IPS-15b (cell line): ENCODE results near the gene GNG7.
A peak's percentile ranks its signal among the peaks of the same experiment; 100 is the strongest.

Experiments
- H3K27me3 ChIP-seq: one replicate; pipeline ENCODE4 v1.6.1; 2013; ENCODE audit warnings: low read length; ENCODE audit not compliant: control insufficient read depth, insufficient read depth
- H3K36me3 ChIP-seq: one replicate; pipeline ENCODE4 v1.6.1; 2013; ENCODE audit warnings: low read length; ENCODE audit not compliant: control insufficient read depth, insufficient read depth
- H3K4me1 ChIP-seq: one replicate; pipeline ENCODE4 v1.6.1; 2013; ENCODE audit warnings: mild to moderate bottlenecking, low read length; ENCODE audit not compliant: control insufficient read depth, insufficient read depth
- H3K4me3 ChIP-seq: one replicate; pipeline ENCODE4 v1.5.1; 2013; ENCODE audit warnings: low read depth, low read length
- H3K9ac ChIP-seq: one replicate; pipeline ENCODE4 v1.6.1; 2013; ENCODE audit warnings: low read depth, mild to moderate bottlenecking, low read length
- H3K9me3 ChIP-seq: one replicate; pipeline ENCODE4 v1.6.1; 2013; ENCODE audit warnings: mild to moderate bottlenecking, low read length; ENCODE audit not compliant: control insufficient read depth, insufficient read depth

The GNG7 gene

DNA sequence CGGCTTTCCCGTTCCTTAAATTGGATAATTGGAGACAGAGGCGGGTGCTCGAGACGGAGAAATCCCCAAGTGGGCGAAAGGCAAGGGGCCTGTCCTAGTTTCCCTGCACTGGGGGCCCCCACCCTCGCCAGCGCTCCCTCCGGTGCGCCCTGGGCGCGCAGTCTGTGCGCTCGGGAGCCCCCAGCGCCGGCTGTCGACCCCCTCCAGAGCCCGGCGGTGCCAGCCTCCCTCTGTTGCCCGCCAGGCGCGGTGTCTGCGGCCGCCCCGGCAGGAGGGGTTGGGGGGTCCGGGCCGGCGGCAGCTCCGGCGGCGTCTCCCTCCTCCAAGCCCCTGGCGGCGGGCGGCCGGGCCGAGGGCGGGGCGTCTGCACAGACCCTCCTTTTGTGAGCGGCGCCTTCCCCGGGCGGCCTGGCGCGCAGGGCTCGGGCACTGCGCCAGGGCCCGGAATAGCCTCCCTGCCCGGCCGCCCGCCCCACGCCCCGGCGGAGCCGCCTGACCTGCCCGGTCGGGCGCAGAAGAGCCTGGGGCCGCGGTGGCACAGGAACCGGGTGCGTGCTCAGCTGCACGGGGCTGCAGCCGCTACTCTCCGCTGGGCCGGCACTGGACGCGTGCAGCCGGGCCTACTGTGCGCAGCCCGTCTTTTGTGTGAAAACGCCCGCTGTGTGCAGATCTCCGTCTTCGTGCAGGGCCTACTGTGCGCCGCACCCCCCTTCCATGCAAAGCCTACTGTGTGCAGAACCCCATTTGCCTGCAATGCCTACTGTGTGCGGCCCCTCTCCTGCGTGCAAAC lies 213.4 kb downstream of the GNG7 start:
- Histone ChIP-seq H3K9me3 (no peaks in the 10 kb centered on the region), H3K9ac (no peak overlapping the region), H3K27me3 (peaks cover 40% of the 10 kb centered on the region), H3K36me3 (no peaks in the 10 kb centered on the region), H3K4me3 (peak overlapping the region; percentile 58), H3K4me1 (peaks cover 4% of the 10 kb centered on the region)

DNA sequence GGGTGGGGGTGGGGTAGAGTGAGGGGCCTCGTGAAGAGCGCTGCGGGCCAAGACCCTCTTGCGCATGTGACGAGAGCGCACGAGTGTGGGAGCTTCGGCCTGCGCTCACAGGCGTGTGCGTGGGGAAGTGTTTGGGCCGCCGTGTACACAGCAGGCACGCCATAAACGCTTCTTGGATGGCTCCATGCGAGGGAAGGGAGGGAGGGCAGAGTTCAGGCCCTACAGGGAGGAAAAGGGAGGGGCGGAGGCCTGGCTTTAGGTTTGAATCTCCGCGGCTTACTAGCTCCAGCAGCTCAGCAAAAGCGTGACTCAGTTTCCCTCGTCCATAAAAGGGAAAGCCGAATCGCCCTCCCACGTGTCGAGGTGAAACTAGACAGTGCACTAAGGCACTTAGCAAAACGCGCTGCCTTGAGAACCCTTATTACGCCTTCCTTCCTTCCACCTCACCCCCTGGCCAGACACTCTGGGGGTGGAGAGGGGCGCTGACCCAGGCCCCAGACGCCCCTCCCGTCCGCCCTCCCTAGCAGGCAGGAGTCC lies 214.0 kb downstream of the GNG7 start:
- peaks cover 4% of the 10 kb centered on the region for H3K4me1 ChIP-seq
- H3K9ac ChIP-seq: no peak overlapping the region
- no peaks in the 10 kb centered on the region for H3K9me3 ChIP-seq
- peaks cover 39% of the 10 kb centered on the region for H3K27me3 ChIP-seq
- H3K4me3 ChIP-seq: peak overlapping the region; percentile 58
- no peaks in the 10 kb centered on the region for H3K36me3 ChIP-seq

DNA sequence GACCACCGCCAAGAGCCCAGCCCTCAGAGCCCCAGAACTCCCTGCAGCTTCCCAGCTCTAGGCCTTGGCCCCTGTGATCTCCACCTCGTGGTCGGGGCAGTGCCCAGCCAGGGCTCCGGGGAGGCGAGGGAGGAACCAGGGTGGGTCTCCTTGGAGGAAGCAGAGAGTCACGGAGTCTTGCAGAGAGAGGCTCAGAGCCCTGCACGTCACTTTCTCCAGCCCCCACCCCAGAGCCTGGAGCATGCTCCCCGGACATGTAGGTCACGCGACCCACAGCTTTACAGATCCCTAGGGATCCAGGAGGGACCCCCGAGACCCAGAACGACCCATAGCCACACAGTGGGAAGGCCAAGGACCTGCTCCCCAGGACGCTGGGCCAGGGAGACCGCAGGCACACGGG lies 214.7 kb downstream of the GNG7 start:
- peaks cover 38% of the 10 kb centered on the region for H3K27me3 ChIP-seq
- H3K9me3 ChIP-seq: no peaks in the 10 kb centered on the region
- H3K9ac ChIP-seq: no peak overlapping the region
- peak overlapping the region; percentile 58 for H3K4me3 ChIP-seq
- H3K36me3 ChIP-seq: no peaks in the 10 kb centered on the region
- H3K4me1 ChIP-seq: peaks cover 4% of the 10 kb centered on the region

DNA sequence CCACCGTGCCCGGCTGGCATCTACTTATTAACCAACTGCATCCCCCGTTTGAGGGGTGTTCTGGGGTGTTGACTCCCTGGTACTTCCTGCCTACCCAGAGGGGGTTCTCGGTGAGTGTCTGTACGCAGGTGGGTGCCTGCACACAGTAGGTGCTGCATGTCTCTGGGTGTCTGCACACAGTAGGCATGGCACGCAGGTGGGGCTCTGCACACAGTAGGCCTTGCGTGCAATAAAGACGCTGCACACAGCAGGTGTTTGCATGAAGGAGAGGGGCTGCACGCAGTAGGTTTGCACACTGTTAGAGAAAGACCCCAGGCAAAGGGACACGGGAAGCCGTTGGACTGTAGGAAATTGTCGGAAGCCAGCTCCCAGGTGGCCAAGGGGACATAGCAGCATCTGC lies 215.4 kb downstream of the GNG7 start:
- no peak overlapping the region for H3K9ac ChIP-seq
- H3K4me3 ChIP-seq: no peak overlapping the region
- no peaks in the 10 kb centered on the region for H3K36me3 ChIP-seq
- H3K9me3 ChIP-seq: no peaks in the 10 kb centered on the region
- peaks cover 35% of the 10 kb centered on the region for H3K27me3 ChIP-seq
- peaks cover 4% of the 10 kb centered on the region for H3K4me1 ChIP-seq

DNA sequence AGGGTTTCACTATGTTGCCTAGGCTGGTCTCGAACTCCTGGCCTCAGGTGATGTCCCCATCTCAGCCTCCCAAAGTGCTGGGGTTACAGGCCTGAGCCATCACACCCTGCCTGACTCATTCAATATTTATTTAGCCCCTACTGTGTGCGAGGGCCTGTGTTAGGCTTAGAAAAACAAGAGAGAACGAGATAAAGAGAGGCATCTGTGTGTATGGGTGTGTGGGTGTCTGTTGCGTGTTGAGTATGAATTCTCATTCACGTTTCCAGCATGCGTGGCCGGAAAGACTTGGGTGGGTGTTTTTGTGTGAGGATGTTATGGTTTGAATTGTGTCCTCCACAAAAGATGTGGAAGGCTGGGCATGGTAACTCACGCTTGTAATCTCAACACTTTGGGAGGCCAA lies 217.1 kb downstream of the GNG7 start:
- no peak overlapping the region for H3K4me3 ChIP-seq
- H3K9me3 ChIP-seq: no peaks in the 10 kb centered on the region
- H3K36me3 ChIP-seq: no peaks in the 10 kb centered on the region
- H3K27me3 ChIP-seq: peaks cover 27% of the 10 kb centered on the region
- peaks cover 4% of the 10 kb centered on the region for H3K4me1 ChIP-seq
- H3K9ac ChIP-seq: no peak overlapping the region

DNA sequence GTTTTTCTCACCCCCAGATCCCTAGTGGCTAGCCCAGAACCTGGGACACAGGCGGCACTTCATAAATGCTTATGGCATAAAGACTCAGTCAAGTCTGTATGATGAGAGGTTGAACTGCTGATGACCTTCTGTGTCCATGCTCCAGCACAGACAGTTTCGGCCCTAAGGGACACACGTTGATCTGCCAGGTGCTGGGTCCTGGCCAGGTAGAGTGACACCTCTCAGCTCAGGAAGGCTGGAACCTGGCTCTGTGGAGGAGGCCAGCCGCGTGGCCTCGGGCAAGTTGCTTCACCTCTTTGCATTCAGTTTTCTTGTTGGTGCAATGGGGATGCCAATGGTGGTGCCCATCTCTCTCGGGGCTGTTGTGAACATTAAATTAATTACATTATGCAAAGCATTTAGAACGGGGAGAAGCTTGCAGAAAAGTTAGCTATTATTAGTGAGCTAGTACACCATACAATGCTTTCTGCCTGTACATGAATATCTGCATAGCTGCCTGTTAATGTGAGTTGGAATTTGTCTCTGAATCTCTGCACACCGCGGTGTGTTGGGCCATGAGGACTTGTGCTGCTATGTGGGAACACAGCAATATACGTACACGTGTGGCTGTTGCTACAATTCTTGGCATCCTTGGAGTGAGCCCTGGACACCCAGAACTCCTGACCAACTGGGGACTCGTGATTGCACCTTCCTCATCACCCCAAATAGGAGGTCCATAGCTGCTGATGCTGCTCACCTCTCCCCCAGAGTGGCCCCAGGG lies 218.1 kb downstream of the GNG7 start:
- no peaks in the 10 kb centered on the region for H3K9me3 ChIP-seq
- H3K27me3 ChIP-seq: peaks cover 25% of the 10 kb centered on the region
- no peaks in the 10 kb centered on the region for H3K36me3 ChIP-seq
- H3K9ac ChIP-seq: no peak overlapping the region
- peaks cover 6% of the 10 kb centered on the region for H3K4me1 ChIP-seq
- H3K4me3 ChIP-seq: no peak overlapping the region

DNA sequence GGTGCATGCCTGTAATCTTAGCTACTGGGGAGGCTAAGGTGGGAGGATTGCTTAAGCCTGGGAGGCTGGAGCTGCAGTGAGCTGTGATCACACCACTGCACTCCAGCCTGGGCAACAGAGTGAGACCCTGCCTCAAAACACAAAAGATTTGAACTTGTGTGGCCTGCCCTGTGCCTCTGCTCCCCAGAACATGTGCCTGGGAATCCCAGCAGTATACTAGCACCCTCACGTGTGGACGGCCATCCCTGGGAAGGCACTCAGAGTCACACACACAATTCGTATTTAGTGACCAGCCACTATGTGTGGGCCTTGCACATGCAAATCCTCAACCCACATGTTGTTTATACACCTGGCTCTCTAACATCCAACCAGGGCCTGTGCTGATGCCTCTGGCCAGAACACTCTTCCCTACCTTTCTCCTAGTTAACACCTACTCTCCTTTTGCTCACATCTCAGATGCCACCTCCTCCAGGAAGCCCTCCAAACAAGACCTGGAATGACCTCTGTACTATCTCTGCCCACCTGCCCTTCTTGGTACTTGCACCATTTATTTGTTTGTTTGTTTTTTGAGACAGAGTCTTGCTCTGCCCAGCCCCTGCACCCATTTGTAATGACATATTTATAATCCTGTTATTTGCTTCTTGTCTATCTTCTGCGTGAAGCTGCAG lies 218.9 kb downstream of the GNG7 start:
- Histone ChIP-seq H3K4me1 (peaks cover 5% of the 10 kb centered on the region), H3K4me3 (no peak overlapping the region), H3K27me3 (peaks cover 22% of the 10 kb centered on the region), H3K9me3 (no peaks in the 10 kb centered on the region), H3K9ac (no peak overlapping the region), H3K36me3 (no peaks in the 10 kb centered on the region)

DNA sequence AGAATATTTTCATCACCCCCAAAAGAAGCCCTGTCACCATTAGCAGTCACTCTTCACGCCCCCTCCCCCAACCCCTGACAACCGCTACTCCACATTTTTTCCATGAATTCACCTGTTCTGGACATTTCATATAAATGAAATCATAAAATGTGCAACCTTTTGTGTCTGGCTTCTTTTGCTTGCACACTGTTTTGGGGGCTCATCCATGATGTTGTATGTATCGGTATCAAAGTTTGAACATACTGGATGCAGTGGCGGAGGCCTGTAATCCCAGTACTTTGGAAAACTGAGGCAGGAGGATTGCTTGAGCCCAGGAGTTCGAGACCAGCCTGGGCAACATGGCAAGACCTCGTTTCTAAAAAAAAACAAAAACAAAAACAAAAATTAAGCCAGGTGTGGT lies 219.4 kb downstream of the GNG7 start:
- Histone ChIP-seq H3K27me3 (peaks cover 17% of the 10 kb centered on the region), H3K9me3 (no peaks in the 10 kb centered on the region), H3K36me3 (no peaks in the 10 kb centered on the region), H3K4me3 (no peak overlapping the region), H3K9ac (no peak overlapping the region), H3K4me1 (peaks cover 2% of the 10 kb centered on the region)

DNA sequence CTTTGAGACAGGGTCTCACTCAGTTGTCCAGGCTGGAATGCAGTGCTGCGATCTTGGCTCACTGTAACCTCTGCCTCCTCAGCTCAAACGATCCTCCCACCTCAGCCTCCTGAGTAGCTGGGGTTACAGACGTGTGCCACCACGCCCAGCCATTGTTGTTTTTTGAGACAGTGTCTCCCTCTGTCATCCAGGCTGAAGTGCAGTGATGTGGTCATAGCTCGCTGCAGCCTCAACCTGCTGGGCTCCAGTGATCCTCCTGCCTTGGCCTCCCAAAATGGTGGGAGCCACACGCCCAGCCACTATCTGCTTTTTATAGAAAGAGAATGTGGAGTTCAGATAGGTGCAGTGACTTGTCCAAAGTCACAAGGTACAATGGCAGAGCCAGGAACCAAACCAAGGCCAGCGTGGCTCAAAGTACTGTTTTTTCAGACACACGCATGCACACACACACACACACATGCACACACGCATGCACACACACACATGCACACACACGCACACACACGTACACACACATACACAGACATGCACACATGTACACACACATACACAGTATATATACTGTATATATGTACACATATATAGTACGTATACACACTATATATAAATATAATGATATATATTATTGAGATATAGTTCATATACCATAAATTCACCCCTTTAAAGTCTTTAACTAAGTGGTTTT lies 220.0 kb downstream of the GNG7 start:
- no peak overlapping the region for H3K9ac ChIP-seq
- H3K4me1 ChIP-seq: peaks cover 4% of the 10 kb centered on the region
- peaks cover 15% of the 10 kb centered on the region for H3K27me3 ChIP-seq
- no peak overlapping the region for H3K4me3 ChIP-seq
- H3K9me3 ChIP-seq: no peaks in the 10 kb centered on the region
- no peaks in the 10 kb centered on the region for H3K36me3 ChIP-seq

DNA sequence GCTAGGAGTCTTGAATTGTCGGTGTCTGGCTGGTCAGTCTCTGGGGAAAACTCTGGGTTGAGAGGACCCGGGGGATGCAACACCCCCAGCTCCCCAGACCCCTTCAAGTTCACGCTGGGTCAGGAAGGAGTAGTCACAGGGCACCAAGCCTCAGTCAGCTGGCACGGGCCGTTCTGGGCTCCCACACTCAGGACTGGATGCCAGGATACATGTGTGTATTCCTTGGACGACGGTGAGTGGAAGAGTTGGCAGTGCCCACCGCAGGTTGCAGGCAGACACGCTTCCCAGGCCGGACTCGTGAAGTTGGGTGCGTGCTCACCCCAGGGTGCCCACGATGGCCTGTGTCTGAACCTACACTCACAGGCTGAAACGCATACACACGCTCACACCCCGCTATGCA lies 221.0 kb downstream of the GNG7 start:
- H3K9ac ChIP-seq: no peak overlapping the region
- no peak overlapping the region for H3K4me3 ChIP-seq
- H3K36me3 ChIP-seq: no peaks in the 10 kb centered on the region
- H3K9me3 ChIP-seq: no peaks in the 10 kb centered on the region
- peaks cover 4% of the 10 kb centered on the region for H3K4me1 ChIP-seq
- H3K27me3 ChIP-seq: peaks cover 16% of the 10 kb centered on the region

DNA sequence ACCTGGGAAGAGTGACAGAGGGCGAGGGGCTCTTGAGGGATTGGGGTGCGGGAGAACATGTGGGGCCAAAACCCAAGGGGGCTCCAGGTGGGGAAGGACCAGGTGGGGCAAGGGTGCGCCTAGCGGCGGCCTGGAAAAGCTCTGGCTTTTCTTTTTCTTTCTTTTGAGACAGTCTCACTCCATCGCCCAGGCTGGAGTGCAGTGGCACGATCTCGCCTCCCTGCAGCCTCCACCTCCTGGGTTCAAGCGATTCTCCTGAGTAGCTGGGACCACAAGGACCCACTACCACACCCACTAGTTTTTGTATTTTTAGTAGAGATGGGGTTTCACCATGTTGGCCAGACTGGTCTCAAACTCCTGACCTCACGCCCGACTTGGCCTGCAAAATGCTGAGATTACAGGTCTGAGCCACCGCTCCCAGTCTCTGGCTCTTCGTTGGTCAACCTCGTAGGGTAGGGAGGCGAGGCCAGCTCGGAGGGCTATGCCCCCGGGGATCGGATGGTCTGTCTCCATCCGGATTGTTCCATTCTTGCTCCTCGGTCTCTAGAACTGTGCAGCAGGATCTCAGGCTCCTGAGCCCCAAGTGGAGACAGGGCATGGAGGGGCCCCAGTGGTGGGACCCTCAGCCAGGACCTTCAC lies 222.8 kb downstream of the GNG7 start:
- peak overlapping the region; percentile 84 for H3K4me3 ChIP-seq
- peaks cover 4% of the 10 kb centered on the region for H3K4me1 ChIP-seq
- H3K36me3 ChIP-seq: no peaks in the 10 kb centered on the region
- no peaks in the 10 kb centered on the region for H3K9me3 ChIP-seq
- H3K27me3 ChIP-seq: peaks cover 16% of the 10 kb centered on the region
- H3K9ac ChIP-seq: no peak overlapping the region
